C4-2B (cell line): ENCODE measurements around the gene PARD3B.

ENCODE experiments used
- H3K27ac ChIP-seq: fragments of 450-650 bp; 2 replicates; pipeline ENCODE4 v1.5.1; 2017
- ZFX ChIP-seq: fragments of 450-650 bp; IDR thresholded peaks from 2 replicates; pipeline ENCODE4 v1.6.1; 2017
- TF ChIP-seq, protein P1 (sequence below): fragments of 450-650 bp; conservative IDR thresholded peaks from 2 replicates; pipeline ENCODE4 v1.5.1; 2017; ENCODE audit warnings: mild to moderate bottlenecking

Gene PARD3B

DNA sequence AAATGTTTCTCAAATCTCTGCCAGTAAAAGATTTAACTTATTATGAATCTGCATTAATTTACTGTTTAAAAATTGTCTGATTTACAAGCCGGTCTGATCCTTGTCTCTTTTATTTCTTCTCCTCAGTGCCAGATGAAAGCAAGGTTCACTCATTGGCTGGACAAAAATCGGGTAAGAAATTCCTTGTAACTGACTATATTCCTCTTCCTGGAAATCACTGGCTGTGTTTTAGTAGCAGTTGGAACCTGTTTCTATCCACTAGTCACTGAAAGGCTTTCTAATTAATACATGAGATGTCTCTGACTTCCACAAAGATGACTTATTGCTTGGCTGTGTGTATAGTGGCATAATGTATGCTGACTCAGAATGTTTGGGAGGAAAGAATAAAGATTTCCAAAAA lies 700.4 kb downstream of the PARD3B start:
- TF ChIP-seq, protein P1, sequence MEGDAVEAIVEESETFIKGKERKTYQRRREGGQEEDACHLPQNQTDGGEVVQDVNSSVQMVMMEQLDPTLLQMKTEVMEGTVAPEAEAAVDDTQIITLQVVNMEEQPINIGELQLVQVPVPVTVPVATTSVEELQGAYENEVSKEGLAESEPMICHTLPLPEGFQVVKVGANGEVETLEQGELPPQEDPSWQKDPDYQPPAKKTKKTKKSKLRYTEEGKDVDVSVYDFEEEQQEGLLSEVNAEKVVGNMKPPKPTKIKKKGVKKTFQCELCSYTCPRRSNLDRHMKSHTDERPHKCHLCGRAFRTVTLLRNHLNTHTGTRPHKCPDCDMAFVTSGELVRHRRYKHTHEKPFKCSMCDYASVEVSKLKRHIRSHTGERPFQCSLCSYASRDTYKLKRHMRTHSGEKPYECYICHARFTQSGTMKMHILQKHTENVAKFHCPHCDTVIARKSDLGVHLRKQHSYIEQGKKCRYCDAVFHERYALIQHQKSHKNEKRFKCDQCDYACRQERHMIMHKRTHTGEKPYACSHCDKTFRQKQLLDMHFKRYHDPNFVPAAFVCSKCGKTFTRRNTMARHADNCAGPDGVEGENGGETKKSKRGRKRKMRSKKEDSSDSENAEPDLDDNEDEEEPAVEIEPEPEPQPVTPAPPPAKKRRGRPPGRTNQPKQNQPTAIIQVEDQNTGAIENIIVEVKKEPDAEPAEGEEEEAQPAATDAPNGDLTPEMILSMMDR, result no peak
- TF ChIP-seq ZFX, result no peak
- H3K27ac ChIP-seq, result no peak overlapping the region

DNA sequence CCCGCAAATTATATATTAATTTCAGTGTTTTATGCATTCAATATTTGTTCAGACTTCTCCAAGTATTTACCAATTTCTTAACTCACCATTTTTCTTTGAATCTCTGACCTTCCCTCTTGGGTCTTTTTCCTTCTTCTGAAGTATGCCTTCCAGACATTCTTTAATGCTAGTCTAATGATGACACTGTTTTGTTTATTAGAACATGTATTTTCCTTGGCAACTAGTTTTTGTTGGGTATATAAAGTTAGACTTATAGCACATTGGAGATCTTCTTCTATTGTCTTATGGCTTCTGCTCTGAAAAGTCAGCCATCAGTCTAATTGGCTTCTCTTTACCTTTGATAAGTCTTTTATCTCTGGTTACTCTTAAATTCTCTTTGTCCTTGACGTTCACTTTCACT lies 713.8 kb downstream of the PARD3B start:
- TF ChIP-seq, protein P1, result no peak
- no peak for TF ChIP-seq ZFX
- H3K27ac ChIP-seq, result no peak overlapping the region

DNA sequence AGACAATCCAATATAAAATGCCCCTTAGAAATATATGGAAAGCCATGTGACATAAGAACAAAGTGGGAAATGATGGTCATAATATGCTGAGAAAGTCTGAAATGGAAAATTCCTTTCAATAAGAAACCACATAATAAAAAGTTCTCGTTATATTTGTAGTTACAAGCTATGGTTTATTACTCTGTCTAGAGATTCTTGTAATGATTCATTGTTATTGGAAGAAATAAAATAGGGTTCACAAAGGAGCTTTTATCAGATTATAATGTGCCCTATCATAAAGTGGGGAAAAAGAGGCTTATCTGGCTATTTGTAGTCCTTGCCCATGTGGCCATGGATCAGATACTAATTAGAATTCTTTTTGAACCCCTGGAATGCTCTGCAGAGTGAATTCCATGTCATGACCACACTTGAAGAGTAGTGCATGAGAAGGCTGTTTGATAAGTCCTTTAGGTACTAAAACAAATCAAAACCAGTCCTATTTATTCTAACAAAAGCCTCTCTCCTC lies 716.3 kb downstream of the PARD3B start:
- no peak for TF ChIP-seq ZFX
- TF ChIP-seq, protein P1, result no peak
- no peak overlapping the region for H3K27ac ChIP-seq

DNA sequence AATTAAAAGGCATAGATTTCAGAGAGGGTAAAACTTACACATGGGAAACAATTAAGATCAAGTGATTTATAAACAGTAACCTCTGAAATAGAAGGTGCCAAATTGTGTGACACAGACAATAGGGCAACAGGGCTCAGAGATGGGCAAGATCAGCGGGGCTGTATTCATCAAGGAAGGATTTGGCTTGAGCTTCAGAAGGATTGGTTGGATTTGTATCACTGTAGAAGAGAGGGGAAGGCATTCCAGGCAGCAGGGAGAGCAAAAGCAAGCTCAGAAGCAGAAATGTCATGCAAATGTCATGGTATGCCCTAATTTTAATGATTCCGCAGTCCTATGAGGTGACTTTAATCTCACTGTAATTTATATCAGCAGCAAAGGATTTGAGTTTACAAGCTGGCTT lies 722.0 kb downstream of the PARD3B start:
- H3K27ac ChIP-seq, result no peak overlapping the region
- TF ChIP-seq ZFX, result no peak
- TF ChIP-seq, protein P1, result no peak

DNA sequence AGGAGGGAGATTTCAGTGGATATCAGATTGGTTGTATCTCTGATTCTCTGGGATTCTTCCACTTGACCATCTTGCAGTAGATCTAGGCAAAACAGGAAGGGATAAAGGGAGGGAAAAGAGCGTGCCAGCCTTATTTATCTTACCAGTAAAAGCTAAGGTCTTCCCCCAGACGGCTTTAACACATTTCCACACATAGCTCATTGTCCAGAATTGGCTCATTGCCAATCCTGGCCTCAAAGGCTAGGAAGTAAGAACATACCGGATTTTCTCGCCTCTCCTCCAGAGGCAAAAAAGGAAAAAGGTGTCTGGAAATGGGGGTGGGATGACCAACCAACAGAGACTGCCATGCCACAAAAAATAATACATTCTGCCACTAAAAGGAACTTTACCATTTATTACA lies 725.4 kb downstream of the PARD3B start:
- H3K27ac ChIP-seq, result no peak overlapping the region
- no peak for TF ChIP-seq ZFX
- TF ChIP-seq, protein P1, result no peak

DNA sequence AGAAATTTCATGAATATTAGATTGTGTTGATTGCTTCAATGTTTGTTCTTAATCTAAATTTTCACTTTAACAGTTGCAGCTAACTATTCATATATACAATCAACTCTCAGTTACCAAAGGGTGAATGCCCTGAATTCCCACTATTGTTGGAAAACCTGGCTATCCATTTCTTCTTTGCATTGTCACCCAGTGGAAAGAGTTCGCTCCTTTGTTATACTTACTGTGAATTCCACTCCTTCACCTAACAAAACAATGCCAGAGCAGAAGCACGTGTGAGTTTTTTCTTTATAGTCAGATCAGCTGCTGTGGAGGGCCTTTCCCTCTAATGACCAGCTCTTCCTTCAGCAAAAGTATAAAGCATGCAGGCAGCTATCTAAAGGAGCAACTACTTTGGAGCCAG lies 727.9 kb downstream of the PARD3B start:
- H3K27ac ChIP-seq, result no peak overlapping the region
- TF ChIP-seq, protein P1, result no peak
- no peak for TF ChIP-seq ZFX

DNA sequence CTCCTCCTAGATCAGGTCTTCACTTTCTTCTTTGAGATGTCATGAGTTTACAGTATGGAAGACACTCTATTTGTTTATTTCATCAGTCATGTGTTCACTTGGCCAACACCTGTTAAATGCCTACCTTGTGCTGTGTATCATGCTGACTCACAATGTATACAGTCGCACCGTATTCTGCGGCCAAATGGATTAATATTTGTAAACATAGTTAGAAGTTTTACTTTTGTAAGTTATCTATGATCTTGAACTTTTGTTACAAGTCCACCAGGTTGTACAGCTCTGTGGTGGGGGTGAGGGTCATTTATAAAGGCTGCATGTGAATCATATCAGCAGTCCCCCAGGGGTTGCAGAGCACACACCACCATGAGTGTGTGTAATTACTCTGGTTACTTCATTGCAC lies 728.4 kb downstream of the PARD3B start:
- no peak for TF ChIP-seq ZFX
- TF ChIP-seq, protein P1, result no peak
- no peak overlapping the region for H3K27ac ChIP-seq
